ENCODE data around the gene RNF41. TPM values are rescaled to one million over a fixed set of nuclear protein-coding genes. Genes with fewer than 3 reads are reported as not detected.

The RNF41 gene
- total RNA-seq, 1 experiment from 2014 or later: 57.4 TPM

- ATAC-seq (no peak), DNase-seq (ENCODE audit: low spot score) (no peak)
- Mint-ChIP-seq H3K4me3 (peak overlapping the region; percentile 7; the same call in 1 of the 2 replicates), H3K9me3 (no peaks in the 10 kb centered on the region), H3K27ac (peak overlapping the region; percentile 95), H3K27me3 (ENCODE audit: low read depth) (no peaks in the 10 kb centered on the region), H3K4me1 (peaks cover 49% of the 10 kb centered on the region), H3K36me3 (peaks cover 67% of the 10 kb centered on the region)
- CTCF ChIA-PET: interaction anchor here (1.2 to 3.4 kb wide), 6 partner anchors 10 to 43 kb away, joined by 3 to 21 read pairs (median 12); partner anchors contain the start of genes ESYT1, MYL6B, SMARCC2 and ZC3H10
- TF ChIP-seq ZNF219 (CRISPR knock-in tag; IDR thresholded peaks at IDR 0.05; ENCODE audit: borderline replicate concordance) (no peak), EMX1 (CRISPR knock-in tag; IDR thresholded peaks at IDR 0.05) (peak; percentile 72; the same call in 1 of the 2 replicates), PRRX2 (CRISPR knock-in tag; IDR thresholded peaks at IDR 0.05) (peak; percentile 84; the same call in 1 of the 2 replicates), USF2 (CRISPR knock-in tag; IDR thresholded peaks at IDR 0.05) (no peak), ARID4B (CRISPR knock-in tag; IDR thresholded peaks at IDR 0.05; ENCODE audit: borderline replicate concordance) (no peak), ZNF532 (CRISPR knock-in tag; IDR thresholded peaks at IDR 0.05; ENCODE audit: borderline replicate concordance) (peak; percentile 38; the same call in 1 of the 2 replicates), CREM (CRISPR knock-in tag; IDR thresholded peaks at IDR 0.05) (no peak), NR2C2 (CRISPR knock-in tag; IDR thresholded peaks at IDR 0.05) (no peak), ZNF416 (CRISPR knock-in tag; IDR thresholded peaks at IDR 0.05) (peak; percentile 64; the same call in 1 of the 2 replicates), FOXP1 (CRISPR knock-in tag; IDR thresholded peaks at IDR 0.05; ENCODE audit: borderline replicate concordance) (no peak), ZNF281 (CRISPR knock-in tag; IDR thresholded peaks at IDR 0.05) (no peak), ERG (CRISPR knock-in tag; IDR thresholded peaks at IDR 0.05) (0 out of 2 replicates have a peak, but pooled peaks have one; percentile 17), AR (CRISPR knock-in tag; IDR thresholded peaks at IDR 0.05) (no peak), ZNF671 (CRISPR knock-in tag; IDR thresholded peaks at IDR 0.05) (peak; percentile 35; the same call in 1 of the 2 replicates), ZNF396 (CRISPR knock-in tag; IDR thresholded peaks at IDR 0.05; ENCODE audit: borderline replicate concordance) (no peak)
- POLR2A ChIA-PET: interaction anchor here (0.7 to 7.2 kb wide), 10 partner anchors 10 to 1862 kb away, joined by 3 to 104 read pairs (median 12); partner anchors contain the start of genes ESYT1, MYL6B, PA2G4 and RNF41
Observed at GRCh38 chr12:56161690-56162351, 59.9 kb downstream of the RNF41 start.

Data from WTC11 (cell line).